GM18858 (cell line): Measurements from ENCODE around the gene NXPH2.
"Not testable (repeated sequence)": the region's sequence is repeated elsewhere in the genome, so short reads cannot be mapped to it uniquely, and the experiment has no call there.

Experiments
- ATAC-seq: cut with Tn5 transposase; IDR thresholded peaks from one replicate; pipeline ENCODE4 v1.9.1; 2021; ENCODE audit not compliant: unreplicated experiment

The NXPH2 gene

DNA sequence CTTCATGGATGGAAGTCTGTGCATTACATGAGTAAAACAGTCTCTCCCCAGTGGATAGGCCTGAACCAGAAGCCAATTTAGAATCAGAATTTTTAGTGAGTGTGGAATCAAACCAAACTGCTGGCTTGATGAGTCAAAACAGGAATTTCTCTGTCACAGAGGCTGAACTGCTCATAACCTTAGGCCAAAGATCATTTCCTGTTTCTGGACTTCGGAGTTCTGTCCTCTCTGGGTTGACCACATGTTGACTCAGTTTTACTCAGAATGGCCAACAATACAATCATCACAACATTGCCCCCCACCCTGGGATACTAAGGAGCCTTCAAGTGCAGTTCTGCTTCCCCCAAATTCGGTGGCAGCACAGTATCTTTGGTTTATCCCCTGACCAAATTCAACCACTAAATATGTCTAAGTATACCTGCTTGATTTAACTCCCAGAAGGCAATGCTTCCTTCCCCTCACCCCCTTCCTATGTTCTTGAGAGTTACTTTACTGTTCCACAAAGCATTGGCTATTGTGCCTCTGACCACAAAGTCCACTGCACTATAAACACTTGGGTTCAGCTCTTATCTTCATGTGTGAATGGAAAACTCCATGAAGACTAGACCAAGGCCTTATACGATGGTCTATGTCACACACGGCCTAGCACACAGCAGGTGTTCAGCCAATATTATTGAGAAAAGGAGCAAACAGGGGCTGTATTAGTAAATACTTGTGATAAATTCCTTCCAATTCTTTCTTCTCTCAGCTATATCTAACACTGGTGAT lies 67.8 kb downstream of the NXPH2 start:
- peak; percentile 91 for ATAC-seq

- peak; percentile 46 for ATAC-seq
These were observed 68.4 kb downstream of the NXPH2 start for GRCh38 chr2:138711812-138712211.

DNA sequence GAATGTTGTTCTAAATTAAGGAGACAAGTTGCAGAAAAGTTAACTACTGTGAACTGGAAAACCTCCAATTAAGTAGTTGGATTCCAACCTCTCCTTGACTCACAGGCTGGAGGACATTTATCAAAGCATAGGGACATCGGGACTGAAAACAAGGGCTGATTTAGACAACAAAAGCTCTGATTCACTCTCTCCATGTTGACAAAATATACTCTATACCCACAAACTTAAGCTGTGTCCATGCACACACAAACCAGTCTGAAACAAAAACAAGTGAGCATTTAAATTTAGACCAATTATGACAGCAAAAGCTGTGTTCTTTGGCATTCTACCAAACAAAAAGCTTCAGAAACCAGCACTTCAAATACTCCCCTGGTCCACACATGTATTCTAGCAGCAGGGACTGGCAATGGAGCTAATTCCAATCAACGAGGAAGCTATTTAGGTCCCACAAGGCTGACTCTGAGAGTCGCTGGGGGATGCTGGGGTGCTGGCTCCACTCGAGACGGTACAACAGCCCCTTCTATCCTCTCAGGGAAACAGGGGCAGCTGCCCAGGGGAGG lies 71.4 kb downstream of the NXPH2 start:
- no peak for ATAC-seq

DNA sequence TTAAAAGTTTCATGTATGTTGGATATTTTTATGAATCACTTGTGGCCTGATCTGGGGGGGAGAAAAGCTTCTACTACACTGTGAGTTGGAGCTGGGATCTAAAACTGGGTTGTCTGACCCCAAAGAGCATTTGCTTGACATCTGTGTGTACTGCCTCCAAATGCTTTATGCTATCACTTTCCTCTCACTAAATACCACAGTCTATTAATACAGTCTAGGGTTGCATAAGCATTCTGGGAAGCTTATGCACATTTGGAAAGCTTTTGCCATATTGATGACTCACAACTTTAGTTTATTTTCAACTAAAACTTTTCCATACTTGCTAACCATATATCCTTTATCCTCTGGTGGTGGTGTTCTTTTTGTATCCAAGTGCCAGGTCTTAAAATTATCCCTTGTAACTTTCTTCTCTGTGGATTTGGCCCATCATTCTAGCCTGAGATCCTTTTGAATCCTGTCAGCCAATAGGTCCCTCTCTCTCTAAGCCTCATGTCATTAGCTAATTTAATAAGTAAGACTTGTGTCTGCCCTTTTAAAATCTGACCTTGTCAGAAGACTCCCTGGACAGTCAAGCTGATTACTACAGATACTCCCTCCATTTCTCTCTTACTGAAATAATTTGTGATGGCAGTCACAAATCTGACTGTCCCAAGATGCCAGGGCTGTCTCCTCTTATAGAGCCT lies 72.7 kb downstream of the NXPH2 start:
- ATAC-seq, result no peak

DNA sequence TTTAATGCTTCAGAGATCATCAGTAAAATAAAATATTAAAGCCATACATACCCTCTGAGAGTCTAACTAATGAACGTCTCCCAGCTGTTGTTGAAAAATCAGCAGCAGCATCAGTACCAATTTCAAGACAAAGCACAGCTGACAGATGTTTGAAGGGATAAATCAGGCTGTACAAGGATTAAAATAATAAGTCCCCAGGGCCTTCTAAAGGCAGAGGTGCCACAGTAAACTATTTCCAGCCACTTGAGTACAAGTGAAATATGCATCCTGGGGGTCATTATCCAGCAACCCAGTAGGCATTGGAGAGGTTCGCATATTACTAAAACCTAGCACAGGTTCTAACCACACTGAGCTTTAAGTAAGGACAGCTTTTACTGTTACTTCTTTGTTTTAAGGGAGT lies 76.9 kb downstream of the NXPH2 start:
- ATAC-seq, result no peak

DNA sequence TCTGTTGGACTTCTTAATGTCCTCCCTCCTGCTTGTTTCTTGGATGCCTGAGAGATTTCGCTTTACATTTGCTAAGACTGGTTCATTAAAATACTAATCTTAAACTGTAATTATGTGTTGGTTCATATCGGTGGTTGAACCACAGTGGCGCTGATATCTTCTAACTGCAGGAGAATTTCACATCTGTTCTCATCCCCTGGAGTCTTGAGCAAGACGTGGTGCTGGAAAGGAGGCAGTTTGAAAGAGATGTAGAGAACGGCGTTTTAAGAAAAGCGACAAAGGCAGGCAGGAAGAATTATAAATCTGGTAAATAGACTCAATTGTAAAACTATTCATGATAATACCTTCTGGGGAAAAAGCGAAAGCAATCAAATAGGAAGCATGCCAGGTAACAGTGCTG lies 79.5 kb downstream of the NXPH2 start:
- no peak for ATAC-seq

DNA sequence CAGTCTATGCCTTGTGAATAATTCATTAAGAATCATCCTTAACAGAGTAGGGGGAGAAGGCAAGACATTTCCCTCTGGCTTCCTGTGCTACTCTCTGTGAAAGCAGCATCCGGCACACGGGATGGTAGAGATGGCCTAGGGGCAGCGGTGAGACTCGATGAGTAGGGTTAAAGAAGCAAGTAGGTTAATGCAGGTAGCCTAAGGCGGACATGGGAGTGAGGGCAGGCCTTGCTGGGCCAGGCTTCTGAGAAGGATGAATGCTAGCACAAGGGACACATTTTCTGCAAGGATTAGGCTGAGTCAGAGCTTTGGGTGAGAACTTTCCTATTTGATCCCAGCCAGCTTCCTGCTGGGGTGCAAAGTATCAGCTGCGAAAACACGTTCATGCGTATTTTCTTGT lies 80.8 kb downstream of the NXPH2 start:
- no peak for ATAC-seq

DNA sequence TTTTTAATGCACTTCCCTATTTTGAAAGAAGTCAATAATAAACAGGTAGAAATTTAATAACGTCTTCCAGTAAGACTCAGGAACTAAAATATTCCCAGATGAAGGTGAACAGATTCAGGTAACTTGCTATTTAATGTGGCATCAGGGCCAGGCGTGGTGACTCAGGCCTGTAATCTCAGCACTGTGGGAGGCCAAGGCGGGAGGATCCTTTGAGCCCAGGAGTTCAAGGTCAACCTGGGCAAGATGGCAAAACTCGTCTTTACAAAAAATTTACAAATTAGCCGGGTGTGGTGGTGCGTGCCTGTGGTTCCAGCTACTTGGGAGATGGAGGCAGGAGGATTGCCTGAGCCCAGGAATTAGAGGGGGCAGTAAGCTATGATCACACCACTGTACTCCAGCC lies 81.8 kb downstream of the NXPH2 start:
- ATAC-seq, result no peak

- no peak for ATAC-seq
These were observed 88.5 kb downstream of the NXPH2 start for GRCh38 chr2:138691667-138692066.

DNA sequence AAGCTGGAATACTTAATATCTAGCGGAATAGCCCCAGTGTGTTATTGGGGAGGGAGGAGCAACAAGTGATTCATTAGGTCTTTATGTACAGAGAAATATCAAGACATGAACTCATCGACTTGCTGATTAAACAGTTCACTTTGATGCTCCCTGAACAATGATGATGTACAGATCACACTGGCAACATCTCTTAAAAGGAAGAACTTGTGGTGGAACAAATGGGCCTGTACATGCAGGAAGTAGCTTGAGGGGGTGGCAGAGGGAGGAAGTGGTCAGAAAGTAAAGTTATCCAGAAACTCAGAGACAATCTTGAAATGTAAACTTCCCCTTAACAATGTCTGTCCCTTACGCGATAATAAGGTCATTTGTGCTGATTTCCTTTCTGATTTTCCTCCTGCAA lies 90.5 kb downstream of the NXPH2 start:
- ATAC-seq, result peak; percentile 73

DNA sequence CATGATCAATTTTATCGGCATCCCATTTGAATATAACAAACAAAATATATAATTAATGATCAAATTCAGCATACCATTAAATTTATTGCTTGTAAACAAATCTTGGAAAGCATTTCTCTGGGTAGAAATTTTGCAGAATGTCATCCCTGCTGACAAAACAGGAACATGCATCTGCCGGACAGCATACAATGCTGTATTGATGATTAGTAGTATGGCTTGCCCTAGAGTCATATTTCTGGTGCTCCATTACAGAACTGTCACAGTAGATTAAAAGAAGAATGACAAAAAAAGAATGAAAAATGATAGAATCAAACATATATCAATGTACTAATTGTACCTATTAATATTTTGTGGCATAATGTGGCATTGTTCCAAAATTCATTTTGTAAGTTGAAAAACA lies 98.0 kb downstream of the NXPH2 start:
- ATAC-seq, result no peak

DNA sequence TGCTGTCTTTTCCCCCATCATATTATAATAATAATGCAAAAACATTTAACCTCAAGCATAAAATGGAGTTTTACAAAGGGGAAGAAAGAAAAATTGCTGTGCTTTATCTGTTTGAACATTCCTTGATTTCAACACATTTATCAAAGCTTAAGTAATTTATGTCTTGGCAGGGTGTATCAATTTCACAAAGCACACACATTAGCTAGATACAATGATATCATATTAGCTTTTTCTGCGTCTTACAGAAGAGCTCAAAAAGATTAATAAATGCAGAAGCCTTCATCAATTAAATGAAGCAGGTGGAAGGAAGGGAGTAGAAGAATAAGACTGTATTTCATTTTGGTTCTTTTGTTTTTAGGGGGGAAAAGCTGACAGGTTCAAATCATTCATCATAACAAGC lies 103.0 kb downstream of the NXPH2 start:
- ATAC-seq, result no peak

- ATAC-seq, result no peak
These were observed 103.6 kb downstream of the NXPH2 start for GRCh38 chr2:138676619-138677021.

- ATAC-seq, result no peak
These were observed 108.6 kb downstream of the NXPH2 start for GRCh38 chr2:138671566-138671965.

- ATAC-seq, result no peak
These were observed 109.5 kb downstream of the NXPH2 start for GRCh38 chr2:138670734-138671133.

DNA sequence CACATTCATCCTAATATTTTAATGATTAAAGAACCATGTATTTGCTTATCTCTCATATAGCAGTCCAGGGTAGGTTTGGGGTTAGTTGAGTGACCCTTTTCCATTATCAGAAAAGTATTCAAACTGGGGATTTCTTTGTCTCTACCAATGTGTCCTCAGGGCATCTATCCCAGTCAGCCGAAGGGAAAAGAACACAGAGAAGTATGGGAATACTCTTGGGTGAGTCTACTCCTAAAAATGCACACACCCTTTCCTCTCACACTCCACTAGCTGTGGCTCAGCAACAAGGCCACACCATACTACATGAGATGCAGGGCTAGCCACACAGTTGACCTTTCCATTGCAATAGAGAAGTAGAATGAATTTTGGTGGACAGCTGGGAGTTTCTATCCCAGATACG lies 114.3 kb downstream of the NXPH2 start:
- ATAC-seq, result no peak

GRCh38 chr2:138658187-138658894 lies 121.8 kb downstream of the NXPH2 start:
- no peak for ATAC-seq

- ATAC-seq, result no peak
These were observed 126.0 kb downstream of the NXPH2 start for GRCh38 chr2:138654146-138654545.

- ATAC-seq, result no peak
These were observed 127.8 kb downstream of the NXPH2 start for GRCh38 chr2:138652378-138652777.

- no peak for ATAC-seq
These were observed 130.6 kb downstream of the NXPH2 start for GRCh38 chr2:138649571-138649970.

DNA sequence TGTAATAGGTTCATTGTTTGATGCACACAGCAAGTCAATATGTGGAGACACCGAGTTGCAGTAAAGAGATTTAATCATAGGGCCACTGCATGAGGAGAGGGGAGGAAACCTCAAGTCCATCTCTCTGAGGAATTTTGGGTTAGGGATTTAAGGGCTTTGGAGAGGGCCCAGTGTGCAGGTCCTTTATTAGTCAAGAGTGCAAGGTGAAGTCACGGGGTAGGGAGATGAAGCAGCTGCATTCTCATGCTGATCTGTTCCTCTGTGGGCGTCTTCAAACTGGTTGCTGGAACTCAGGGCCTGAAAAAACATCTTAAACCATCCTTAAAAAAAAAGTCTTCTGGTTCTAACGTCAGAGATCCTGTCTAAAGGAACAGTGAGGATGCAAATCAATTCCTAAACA lies 131.6 kb downstream of the NXPH2 start:
- no peak for ATAC-seq

DNA sequence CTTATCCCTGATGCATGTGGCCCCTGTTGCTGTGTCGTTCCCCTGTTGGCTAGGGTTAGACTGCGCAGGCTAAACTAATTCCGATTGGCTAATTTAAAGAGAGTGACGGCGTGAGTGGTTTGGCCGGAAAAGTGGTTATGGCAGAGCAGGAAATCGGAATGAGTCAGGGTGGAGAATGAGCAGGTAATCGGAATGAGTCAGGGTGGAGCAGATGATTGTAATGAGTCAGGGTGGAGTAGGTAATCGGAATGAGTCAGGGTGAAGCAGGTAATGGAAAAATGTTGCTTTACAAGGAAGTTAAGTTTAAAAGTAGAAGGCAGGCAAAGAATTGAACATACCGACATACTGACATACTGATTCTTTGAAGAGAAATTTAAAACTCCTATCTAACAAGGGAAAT lies 135.4 kb downstream of the NXPH2 start:
- ATAC-seq, result not testable (repeated sequence)
